Sigmoid colon (tissue), 7 donors: ENCODE measurements around the gene CDH13. TPM values are rescaled to one million over a fixed set of nuclear protein-coding genes. Genes with fewer than 3 reads are reported as not detected.
"Not testable (repeated sequence)": the region's sequence is repeated elsewhere in the genome, so short reads cannot be mapped to it uniquely, and the experiment has no call there.

Source experiments
- DNase-seq: peaks from one replicate; pipeline ENCODE4 v3.0.0-alpha.2; 2019
- H3K27ac ChIP-seq, 4 donors: fragments of 200-600 bp; sonication (generic); one replicate each; pipeline ENCODE4 v1.5.1; 2016 to 2019; ENCODE audit warnings: mild to moderate bottlenecking in 1 of 4
- H3K27me3 ChIP-seq, 3 donors: fragments of 200-600 bp; sonication (generic); one replicate each; pipeline ENCODE4 v1.5.1; 2019; ENCODE audit warnings: mild to moderate bottlenecking in 1 of 3
- H3K36me3 ChIP-seq, 4 donors: fragments of 200-600 bp; sonication (generic); one replicate each; pipeline ENCODE4 v1.5.1; 2016 to 2019
- H3K4me1 ChIP-seq, 4 donors: fragments of 200-600 bp; sonication (generic); one replicate each; pipeline ENCODE4 v1.5.1; 2017 to 2019
- H3K4me3 ChIP-seq, 4 donors: fragments of 200-600 bp; sonication (generic); one replicate each; pipeline ENCODE4 v1.5.1; 2017 to 2019; ENCODE audit warnings: mild to moderate bottlenecking in 2 of 4, moderate library complexity in 1 of 4
- H3K9me3 ChIP-seq, 4 donors: fragments of 200-600 bp in 3 of 4; sonication (generic) in 3 of 4; one replicate each; pipeline versions ENCODE4 v1.5.1 to v1.6.1; 2013 to 2019
- EP300 ChIP-seq, 4 donors: sonication (generic); formaldehyde crosslinking; IDR thresholded peaks; one replicate each; pipeline ENCODE4 v1.6.1; 2017; ENCODE audit warnings: antibody characterized with exemption in 4 of 4
- POLR2A ChIP-seq, 2 donors: fragments of 450-650 bp; IDR thresholded peaks; one replicate each; pipeline ENCODE4 v1.6.1; 2016; ENCODE audit warnings: antibody characterized with exemption in 2 of 2, mild to moderate bottlenecking in 2 of 2, moderate library complexity in 2 of 2
- POLR2AphosphoS5 ChIP-seq, 4 donors: sonication (generic); formaldehyde crosslinking; IDR thresholded peaks; one replicate each; pipeline ENCODE4 v1.6.1; 2017; ENCODE audit warnings: antibody characterized with exemption in 4 of 4
- WGBS, 2 donors: extraction: QIAGEN DNeasy Blood & Tissue Kit; methylation state at CpG; one replicate each; pipeline ENCODE4 v1.1.7; 2013; 5-methylcytosine and 5-hydroxymethylcytosine counted together
- intact Hi-C: fragments of 100-400 bp; cut with DNase I; formaldehyde crosslinking; loops from one replicate; pipeline ENCODE4 v1.15.1; 2023
- polyA plus RNA-seq, 3 donors: library from polyadenylated mRNA; stranded (reverse); fragments of 200-250 nt; gene quantifications; one replicate each; pipeline ENCODE4 v1.2.3, GENCODE V29; 2013
- total RNA-seq, 4 donors: library from RNA; depleted of rRNA; stranded (reverse); fragments of >200 nt; gene quantifications; one replicate each; pipeline ENCODE4 v1.1.0, GENCODE V29; 2016
- TF ChIP-seq, protein P1 (sequence below), 4 experiments: fragments of 450-650 bp in 3 of 4; fragments of 200-600 bp in 1 of 4; IDR thresholded peaks; one replicate each; pipeline ENCODE4 v1.5.1; 2016 to 2019; ENCODE audit warnings: antibody characterized with exemption in 4 of 4, mild to moderate bottlenecking in 3 of 4, moderate library complexity in 2 of 4
- donor health status: healthy with polysubstance abuse.
- donor health status: Bipolar disorder and iron deficiency.
- donor health status: healthy.

The CDH13 gene
- total and polyA plus RNA-seq, 7 donors = 0.60 to 17.6 (median 11.8) TPM

DNA sequence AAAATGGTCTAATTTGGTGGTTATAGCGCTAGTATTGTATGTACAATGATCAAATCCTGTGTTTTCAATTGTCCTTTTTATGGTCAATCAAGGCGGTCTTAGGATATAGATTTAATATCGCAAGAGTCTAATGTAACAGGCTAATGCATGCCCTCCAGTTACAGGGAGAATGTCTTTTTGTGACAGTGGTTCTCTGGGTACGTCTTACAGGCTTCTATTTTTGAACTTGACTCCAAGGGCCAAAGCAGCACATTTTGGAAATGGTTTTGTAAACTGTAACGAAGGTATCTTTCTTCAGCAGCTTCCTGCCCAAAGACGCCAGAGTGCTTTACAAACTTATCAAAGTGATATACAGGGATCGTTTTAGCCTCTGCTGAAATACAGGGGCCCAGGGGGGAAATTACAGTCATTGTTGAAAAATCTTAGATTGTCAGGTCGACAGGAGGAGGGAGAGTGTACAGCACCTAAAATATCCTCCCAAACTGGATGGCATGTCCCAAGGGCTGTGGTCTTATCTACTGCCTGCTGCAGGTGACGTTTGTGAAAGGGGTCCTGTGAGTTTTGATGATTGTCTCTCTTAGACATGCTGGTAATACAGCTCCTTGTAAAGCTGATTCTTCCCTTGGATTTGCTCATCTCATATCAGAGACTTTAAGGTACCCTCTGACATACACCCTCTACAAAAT, 288.5 kb downstream of the CDH13 start:
- WGBS, 2 donors = 68 to 85% methylated on average over 9 of the region's 9 CpGs
- no peaks in the 10 kb centered on the region for H3K36me3 ChIP-seq
- H3K4me1 ChIP-seq = no peaks in the 10 kb centered on the region
- H3K9me3 ChIP-seq = no peaks in the 10 kb centered on the region
- no peak overlapping the region for H3K27ac ChIP-seq
- H3K27me3 ChIP-seq = no peaks in the 10 kb centered on the region
- H3K4me3 ChIP-seq = no peak overlapping the region
- no peak for DNase-seq
- TF ChIP-seq, protein P1, sequence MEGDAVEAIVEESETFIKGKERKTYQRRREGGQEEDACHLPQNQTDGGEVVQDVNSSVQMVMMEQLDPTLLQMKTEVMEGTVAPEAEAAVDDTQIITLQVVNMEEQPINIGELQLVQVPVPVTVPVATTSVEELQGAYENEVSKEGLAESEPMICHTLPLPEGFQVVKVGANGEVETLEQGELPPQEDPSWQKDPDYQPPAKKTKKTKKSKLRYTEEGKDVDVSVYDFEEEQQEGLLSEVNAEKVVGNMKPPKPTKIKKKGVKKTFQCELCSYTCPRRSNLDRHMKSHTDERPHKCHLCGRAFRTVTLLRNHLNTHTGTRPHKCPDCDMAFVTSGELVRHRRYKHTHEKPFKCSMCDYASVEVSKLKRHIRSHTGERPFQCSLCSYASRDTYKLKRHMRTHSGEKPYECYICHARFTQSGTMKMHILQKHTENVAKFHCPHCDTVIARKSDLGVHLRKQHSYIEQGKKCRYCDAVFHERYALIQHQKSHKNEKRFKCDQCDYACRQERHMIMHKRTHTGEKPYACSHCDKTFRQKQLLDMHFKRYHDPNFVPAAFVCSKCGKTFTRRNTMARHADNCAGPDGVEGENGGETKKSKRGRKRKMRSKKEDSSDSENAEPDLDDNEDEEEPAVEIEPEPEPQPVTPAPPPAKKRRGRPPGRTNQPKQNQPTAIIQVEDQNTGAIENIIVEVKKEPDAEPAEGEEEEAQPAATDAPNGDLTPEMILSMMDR (IDR thresholded peaks at IDR 0.05) = no peak
- TF ChIP-seq EP300 (IDR thresholded peaks at IDR 0.05) = no peak
- TF ChIP-seq POLR2AphosphoS5 (IDR thresholded peaks at IDR 0.05) = no peak
- TF ChIP-seq POLR2A (IDR thresholded peaks at IDR 0.05) = no peak
- intact Hi-C loops = no loop called here

DNA sequence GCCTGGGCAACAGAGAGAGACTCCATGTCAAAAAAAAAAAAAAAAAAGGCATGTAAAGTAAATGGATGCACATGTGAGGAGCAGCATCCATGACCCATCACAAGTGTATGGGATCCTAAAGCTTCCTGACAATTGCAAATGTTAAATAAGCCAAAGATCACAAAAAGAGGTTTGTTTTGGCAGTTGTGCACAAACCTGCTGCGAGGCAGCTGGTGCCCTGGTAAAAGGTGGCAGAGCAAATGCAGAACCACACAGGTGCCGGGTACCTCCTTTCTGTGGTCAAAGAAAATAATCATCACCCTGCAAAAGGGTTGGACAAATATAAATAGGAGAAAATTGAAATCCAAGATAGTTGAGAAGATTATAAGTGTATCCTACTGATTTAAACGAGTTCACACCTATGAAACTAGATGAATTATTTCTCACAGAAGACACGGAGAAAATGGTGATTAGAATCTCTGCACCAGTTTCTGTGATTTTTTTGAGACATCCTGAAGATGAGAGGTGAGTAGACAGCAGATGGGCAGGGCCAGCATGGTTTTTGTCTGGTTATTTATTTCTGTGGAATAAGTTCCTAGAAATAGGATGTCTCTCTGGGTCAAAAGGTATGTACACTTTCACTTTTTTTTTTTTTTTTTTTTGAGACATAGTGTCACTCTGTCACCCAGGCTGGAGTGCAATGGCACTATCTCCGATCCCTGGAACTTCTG, 291.3 kb downstream of the CDH13 start:
- no peak overlapping the region for H3K4me3 ChIP-seq
- no peak for TF ChIP-seq POLR2AphosphoS5 (IDR thresholded peaks at IDR 0.05)
- TF ChIP-seq, protein P1 (IDR thresholded peaks at IDR 0.05) = no peak
- TF ChIP-seq EP300 (IDR thresholded peaks at IDR 0.05) = no peak
- TF ChIP-seq POLR2A (IDR thresholded peaks at IDR 0.05) = no peak
- H3K27ac ChIP-seq = no peak overlapping the region
- WGBS, 2 donors = 63 to 84% methylated on average over 5 of the region's 5 CpGs
- intact Hi-C loops = no loop called here
- H3K27me3 ChIP-seq = no peaks in the 10 kb centered on the region
- no peaks in the 10 kb centered on the region for H3K36me3 ChIP-seq
- no peaks in the 10 kb centered on the region for H3K4me1 ChIP-seq
- no peak for DNase-seq
- H3K9me3 ChIP-seq = peaks cover 0 to 5% (median 0%) of the 10 kb centered on the region in 4 donors

DNA sequence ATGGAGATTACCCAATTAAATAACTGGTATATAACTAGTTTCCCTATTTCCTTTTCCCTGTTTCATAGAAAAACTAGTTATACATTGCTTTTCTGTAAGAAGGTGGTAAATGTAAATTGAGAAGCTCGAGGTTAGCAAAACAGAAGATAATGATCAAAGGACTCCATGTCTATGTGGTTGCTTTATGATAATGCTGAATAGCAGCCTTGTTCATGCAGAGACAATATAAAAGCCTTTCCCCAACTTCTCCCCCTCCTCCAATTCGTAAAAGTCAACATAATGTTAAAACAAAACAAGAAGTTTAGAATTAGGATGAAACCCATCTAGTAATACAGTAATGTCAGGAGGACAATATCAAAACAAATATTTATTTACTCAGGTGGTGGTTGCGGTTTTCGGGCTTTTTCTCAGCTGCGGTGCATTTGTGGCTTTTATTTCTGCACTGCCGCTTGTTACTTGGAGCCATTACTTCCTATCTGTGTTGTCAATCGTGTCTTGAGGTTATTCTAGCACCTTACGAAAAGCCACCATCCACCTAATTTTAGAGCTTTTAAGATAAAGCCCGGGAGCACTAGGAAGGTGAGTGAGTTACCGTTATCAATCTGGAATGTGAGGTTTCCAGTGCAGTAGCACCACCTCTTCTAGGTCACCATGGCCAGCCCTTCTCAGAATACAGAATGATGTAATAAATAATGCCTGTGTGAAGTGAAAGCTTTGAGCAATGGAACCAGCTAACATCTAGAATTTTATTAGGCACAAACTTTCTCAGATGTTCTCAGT, 297.5 kb downstream of the CDH13 start:
- DNase-seq = no peak
- Histone ChIP-seq H3K36me3 (no peaks in the 10 kb centered on the region), H3K4me1 (no peaks in the 10 kb centered on the region), H3K27me3 (no peaks in the 10 kb centered on the region), H3K9me3 (peaks cover 0 to 5% (median 0%) of the 10 kb centered on the region in 4 donors), H3K4me3 (no peak overlapping the region), H3K27ac (no peak overlapping the region)
- TF ChIP-seq, protein P1 (IDR thresholded peaks at IDR 0.05) = no peak
- TF ChIP-seq POLR2AphosphoS5 (IDR thresholded peaks at IDR 0.05) (no peak), POLR2A (IDR thresholded peaks at IDR 0.05) (no peak), EP300 (IDR thresholded peaks at IDR 0.05) (no peak)
- intact Hi-C loops = no loop called here
- WGBS, 2 donors = 34 to 47% methylated on average over 10 of the region's 10 CpGs

DNA sequence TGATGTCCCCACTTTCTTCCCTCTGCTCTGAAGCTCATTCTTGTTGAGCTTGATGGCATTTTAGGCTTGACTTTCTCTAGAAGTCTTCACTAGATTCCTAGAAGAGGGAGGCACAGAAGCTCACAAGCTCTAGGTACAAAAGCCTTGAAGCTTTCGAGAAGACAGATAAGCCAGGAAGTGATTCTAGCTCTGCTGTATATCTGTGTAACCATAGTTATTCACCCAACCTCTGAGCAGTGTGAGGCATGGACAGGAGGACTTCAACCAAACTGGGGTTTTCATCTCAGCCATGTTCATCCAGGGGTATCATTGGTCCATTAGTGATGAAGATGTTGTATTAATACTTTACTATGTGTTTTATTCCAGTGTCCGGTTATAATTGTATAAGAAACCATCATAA, 299.7 kb downstream of the CDH13 start:
- no peak for DNase-seq
- intact Hi-C loops = no loop called here
- H3K9me3 ChIP-seq = no peaks in the 10 kb centered on the region
- H3K27me3 ChIP-seq = no peaks in the 10 kb centered on the region
- no peak overlapping the region for H3K4me3 ChIP-seq
- H3K4me1 ChIP-seq = no peaks in the 10 kb centered on the region
- WGBS, 2 donors = 86 to 92% methylated on average over 2 of the region's 2 CpGs
- TF ChIP-seq POLR2AphosphoS5 (IDR thresholded peaks at IDR 0.05) = no peak
- H3K27ac ChIP-seq = no peak overlapping the region
- no peaks in the 10 kb centered on the region for H3K36me3 ChIP-seq

DNA sequence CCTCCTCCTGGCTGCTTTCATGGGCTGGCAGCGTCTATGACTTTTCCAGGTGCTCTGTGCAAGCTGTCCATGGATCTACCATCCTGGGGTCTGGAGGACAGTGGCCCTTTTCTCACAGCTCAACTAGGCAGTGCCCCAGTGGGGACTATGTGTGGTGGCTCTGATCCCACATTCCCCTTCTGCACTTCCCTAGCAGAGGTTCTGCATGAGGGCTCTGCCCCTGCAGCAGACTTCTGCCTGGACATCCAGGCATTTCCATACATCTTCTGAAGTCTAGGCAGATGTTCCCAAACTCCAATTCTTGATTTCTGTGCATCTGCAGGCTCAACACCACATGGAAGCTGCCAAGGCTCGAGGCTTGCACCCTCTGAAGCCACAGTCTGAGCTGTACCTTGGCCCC, 307.2 kb downstream of the CDH13 start:
- DNase-seq, H3K27ac ChIP-seq, H3K27me3 ChIP-seq, H3K36me3 ChIP-seq, H3K4me3 ChIP-seq, H3K4me1 ChIP-seq, intact Hi-C loops, H3K9me3 ChIP-seq: not testable (repeated sequence)
- 63 to 81% methylated on average over 2 of the region's 2 CpGs for WGBS, 2 donors
